Pancreas (tissue), 10 donors: ENCODE data around the gene RFXAP. TPM values are rescaled to one million over a fixed set of nuclear protein-coding genes. Genes with fewer than 3 reads are reported as not detected.

Source experiments
- ATAC-seq, 4 donors: fragments of 200-7000 bp; cut with Tn5 transposase; one replicate each; pipeline versions ENCODE4 v1.8.0 to v1.9.1; 2020; ENCODE audit warnings: mild to moderate bottlenecking in 4 of 4, moderate library complexity in 4 of 4
- DNase-seq, 6 donors: peaks; one replicate each; pipeline ENCODE4 v3.0.0-alpha.2; 2020
- FAIRE-seq: peaks from 2 replicates; lab custom pipeline; 2012; peaks lifted over from hg19 to GRCh38; lab: Jason Lieb, UNC
- H3K27ac ChIP-seq, 4 donors: fragments of 200-600 bp; sonication (generic); 1 replicate in 3 of 4; 2 replicates in 1 of 4; pipeline versions ENCODE4 v1.5.0 to v1.8.0; 2020
- H3K27me3 ChIP-seq, 4 donors: fragments of 200-600 bp; one replicate each; pipeline ENCODE4 v1.8.0; 2021
- H3K36me3 ChIP-seq, 3 donors: fragments of 200-600 bp; sonication (generic) in 1 of 3; one replicate each; pipeline versions ENCODE4 v1.5.0 to v1.8.0; 2020 to 2021
- H3K4me1 ChIP-seq, 3 donors: fragments of 200-600 bp; one replicate each; pipeline ENCODE4 v1.8.0; 2021
- H3K4me3 ChIP-seq, 4 donors: fragments of 200-600 bp; sonication (generic) in 2 of 4; one replicate each; pipeline versions ENCODE4 v1.5.0 to v1.8.0; 2020 to 2021
- H3K9me3 ChIP-seq, 4 donors: fragments of 200-600 bp; one replicate each; pipeline ENCODE4 v1.8.0; 2021
- CTCF ChIP-seq, 4 donors: fragments of 200-600 bp; sonication (generic) in 3 of 4; IDR thresholded peaks; one replicate each; pipeline versions ENCODE4 v1.5.0 to v1.8.0; 2021; ENCODE audit warnings: antibody characterized with exemption in 4 of 4
- WGBS, 2 donors: extraction: QIAGEN DNeasy Blood & Tissue Kit; methylation state at CpG; one replicate each; pipeline ENCODE4 v1.1.7; 2013; 5-methylcytosine and 5-hydroxymethylcytosine counted together
- intact Hi-C, 3 donors: fragments of 100-400 bp; cut with DNase I; formaldehyde crosslinking; loops; one replicate each; pipeline versions ENCODE4 v1.11.1 to v1.14.2; 2022
- polyA plus RNA-seq, 2 donors: library from polyadenylated mRNA; stranded (reverse); fragments of 200-250 nt; gene quantifications; one replicate each; pipeline ENCODE4 v1.2.3, GENCODE V29; 2013
- total RNA-seq, 6 donors: library from RNA; stranded (reverse); fragmentation: NEBNext Ultra II Directional in 4 of 6; extraction: Animal tissue kit (Norgen Biotek cat#: 25700) in 4 of 6; gene quantifications; one replicate each; pipeline versions ENCODE4 v1.2.1 to v1.2.4, GENCODE V29; 2021 to 2023
- donor health status: healthy with polysubstance abuse.
- donor health status: DM: no; HTN: no; CAD: no; lungs with moderate emphysema.
- donor health status: DM: no; HTN: no; CAD: no.
- donor health status: control.
- donor health status: control.
- donor health status: Bipolar disorder and iron deficiency.
- donor health status: DM: yes; HTN: yes; CAD: no.
- donor health status: DM: no; HTN: no; CAD: no.
- donor health status: DM: no; HTN: no; CAD: no.
- donor health status: DM: yes; HTN: yes; CAD: no.

Gene RFXAP
- total and polyA plus RNA-seq, 8 donors, result 1.8 to 4.1 (median 2.3) TPM

- 49 to 67% methylated on average over 3 of the region's 3 CpGs for WGBS, 2 donors
- FAIRE-seq, result no peak
- no peak for TF ChIP-seq CTCF (IDR thresholded peaks at IDR 0.05)
Measured at GRCh38 chr13:36787181-36787580, 31.8 kb upstream of the RFXAP start.

GRCh38 chr13:36788276-36788675, 30.7 kb upstream of the RFXAP start:
- no peak for FAIRE-seq
- intact Hi-C loops, result no loop called here
- no peaks in the 10 kb centered on the region for H3K9me3 ChIP-seq
- H3K36me3 ChIP-seq, result no peaks in the 10 kb centered on the region
- no peak for ATAC-seq
- 85 to 92% methylated on average over 4 of the region's 4 CpGs for WGBS, 2 donors
- H3K27ac ChIP-seq, result no peak overlapping the region
- H3K27me3 ChIP-seq, result no peaks in the 10 kb centered on the region
- H3K4me1 ChIP-seq, result no peaks in the 10 kb centered on the region
- H3K4me3 ChIP-seq, result no peak overlapping the region
- DNase-seq, result no peak
- no peak for TF ChIP-seq CTCF (IDR thresholded peaks at IDR 0.05)

More at GRCh38 chr13:36787181-36787580, 31.8 kb upstream of the RFXAP start:
- Histone ChIP-seq H3K4me3 (no peak overlapping the region), H3K9me3 (no peaks in the 10 kb centered on the region), H3K36me3 (no peaks in the 10 kb centered on the region), H3K4me1 (no peaks in the 10 kb centered on the region), H3K27me3 (no peaks in the 10 kb centered on the region), H3K27ac (no peak overlapping the region)
- DNase-seq (no peak), ATAC-seq (no peak)
- intact Hi-C loops, result no loop called here

GRCh38 chr13:36789061-36789460, 30.0 kb upstream of the RFXAP start:
- DNase-seq (no peak), FAIRE-seq (no peak), ATAC-seq (no peak)
- Histone ChIP-seq H3K4me3 (no peak overlapping the region), H3K9me3 (no peaks in the 10 kb centered on the region), H3K27ac (no peak overlapping the region), H3K4me1 (no peaks in the 10 kb centered on the region), H3K36me3 (no peaks in the 10 kb centered on the region), H3K27me3 (no peaks in the 10 kb centered on the region)
- intact Hi-C loops, result no loop called here
- TF ChIP-seq CTCF (IDR thresholded peaks at IDR 0.05), result no peak
- WGBS, 2 donors, result 95 to 96% methylated on average over 3 of the region's 3 CpGs

GRCh38 chr13:36789730-36790129, 29.3 kb upstream of the RFXAP start:
- Histone ChIP-seq H3K36me3 (no peaks in the 10 kb centered on the region), H3K27me3 (no peaks in the 10 kb centered on the region), H3K4me3 (no peak overlapping the region), H3K4me1 (no peaks in the 10 kb centered on the region), H3K27ac (no peak overlapping the region), H3K9me3 (no peaks in the 10 kb centered on the region)
- ATAC-seq, result no peak
- 70 to 77% methylated on average over 4 of the region's 4 CpGs for WGBS, 2 donors
- DNase-seq, result no peak
- FAIRE-seq, result no peak
- TF ChIP-seq CTCF (IDR thresholded peaks at IDR 0.05), result no peak
- intact Hi-C loops, result no loop called here

DNA sequence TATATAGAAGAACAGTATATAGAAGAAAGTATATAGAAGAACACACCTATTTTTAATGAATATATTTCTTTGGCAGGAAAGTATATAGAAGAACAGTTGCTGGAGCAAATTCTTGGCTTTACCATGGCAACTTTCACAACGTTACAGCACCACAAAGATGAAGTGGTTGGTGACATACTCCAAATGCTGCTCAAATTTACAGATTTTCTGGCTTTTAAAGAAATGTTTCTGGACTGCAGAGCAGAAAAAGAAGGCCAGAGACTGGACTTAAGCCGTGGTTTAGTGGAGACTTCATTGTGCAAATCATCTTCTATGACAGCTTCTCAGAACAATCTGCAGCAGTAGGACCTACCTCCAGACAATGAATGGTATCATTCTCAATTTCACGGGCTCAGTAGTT, 24.3 kb upstream of the RFXAP start:
- Histone ChIP-seq H3K36me3 (no peaks in the 10 kb centered on the region), H3K27ac (no peak overlapping the region), H3K4me1 (no peaks in the 10 kb centered on the region), H3K27me3 (no peaks in the 10 kb centered on the region), H3K9me3 (no peaks in the 10 kb centered on the region), H3K4me3 (no peak overlapping the region)
- no peak for ATAC-seq
- TF ChIP-seq CTCF (IDR thresholded peaks at IDR 0.05), result no peak
- intact Hi-C loops, result no loop called here
- no peak for FAIRE-seq
- 56 to 65% methylated on average over 3 of the region's 3 CpGs for WGBS, 2 donors
- no peak for DNase-seq
